ENCODE data around the gene ZNF385B.

ZNF385B gene

DNA sequence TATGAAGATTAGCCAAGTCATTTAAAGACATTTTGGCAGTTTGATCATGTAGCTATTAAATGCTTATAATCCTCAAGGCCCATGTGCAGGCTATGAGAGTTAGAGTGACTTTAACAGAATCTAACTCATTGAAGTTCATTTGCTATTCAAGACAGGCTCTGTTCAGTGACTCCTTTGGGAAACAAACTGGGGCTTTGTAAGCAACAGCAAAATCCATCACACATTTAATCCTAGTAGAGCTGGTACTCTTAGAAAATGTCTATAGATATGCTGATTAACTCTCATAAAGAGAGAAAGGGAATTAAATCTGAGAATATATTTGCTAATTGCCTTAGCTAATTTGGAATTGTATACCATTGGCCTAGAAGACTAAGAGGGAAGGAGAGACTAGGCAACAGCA lies 414.0 kb downstream of the ZNF385B start:
- TF ChIP-seq FOXP2 (optimal IDR thresholded peaks at IDR 0.05; ENCODE audit: borderline replicate concordance, extremely low read depth, extremely low read length, insufficient read depth), result no peak
- no peak for TF ChIP-seq POLR2AphosphoS5 (IDR thresholded peaks at IDR 0.05; ENCODE audit: low read depth, low read length)
- no peak for TF ChIP-seq REST (IDR thresholded peaks at IDR 0.05; ENCODE audit: insufficient read depth in 1 of 2, low read depth in 2 of 2, low read length in 2 of 2)
- no peak for TF ChIP-seq SIN3A (IDR thresholded peaks at IDR 0.05; ENCODE audit: borderline replicate concordance, insufficient read depth, low read length)
- no peak for TF ChIP-seq TAF1 (IDR thresholded peaks at IDR 0.05; ENCODE audit: borderline replicate concordance, insufficient read depth, low read length)

- TF ChIP-seq SIN3A (IDR thresholded peaks at IDR 0.05; ENCODE audit: borderline replicate concordance, insufficient read depth, low read length) (no peak), FOXP2 (optimal IDR thresholded peaks at IDR 0.05; ENCODE audit: borderline replicate concordance, extremely low read depth, extremely low read length, insufficient read depth) (no peak), REST (IDR thresholded peaks at IDR 0.05; ENCODE audit: insufficient read depth in 1 of 2, low read depth in 2 of 2, low read length in 2 of 2) (no peak), POLR2AphosphoS5 (IDR thresholded peaks at IDR 0.05; ENCODE audit: low read depth, low read length) (no peak)
Observed at GRCh38 chr2:179446476-179447141, 414.8 kb downstream of the ZNF385B start.

DNA sequence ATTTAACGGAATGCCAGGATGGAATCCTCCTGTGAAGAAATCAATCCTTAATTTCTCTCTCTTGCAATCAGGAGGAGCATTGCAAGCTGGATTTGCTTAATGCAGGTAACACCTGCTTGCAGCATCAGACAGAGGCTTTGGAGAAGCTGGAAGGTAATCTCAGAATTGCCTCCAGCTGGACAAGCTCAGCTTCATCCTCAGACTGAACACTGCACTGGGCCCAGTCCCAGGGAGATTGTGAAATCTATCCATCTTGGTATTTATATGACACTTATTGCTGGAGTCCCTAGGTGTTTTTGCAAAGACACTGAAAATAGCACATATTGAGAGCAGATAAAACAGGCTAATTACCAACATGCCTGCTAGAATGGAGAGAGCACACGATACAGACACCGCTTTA lies 417.4 kb downstream of the ZNF385B start:
- TF ChIP-seq FOXP2 (optimal IDR thresholded peaks at IDR 0.05; ENCODE audit: borderline replicate concordance, extremely low read depth, extremely low read length, insufficient read depth), result no peak
- TF ChIP-seq SIN3A (IDR thresholded peaks at IDR 0.05; ENCODE audit: borderline replicate concordance, insufficient read depth, low read length), result no peak
- no peak for TF ChIP-seq TAF1 (IDR thresholded peaks at IDR 0.05; ENCODE audit: borderline replicate concordance, insufficient read depth, low read length)
- no peak for TF ChIP-seq REST (IDR thresholded peaks at IDR 0.05; ENCODE audit: insufficient read depth in 1 of 2, low read depth in 2 of 2, low read length in 2 of 2)
- no peak for TF ChIP-seq POLR2AphosphoS5 (IDR thresholded peaks at IDR 0.05; ENCODE audit: low read depth, low read length)

DNA sequence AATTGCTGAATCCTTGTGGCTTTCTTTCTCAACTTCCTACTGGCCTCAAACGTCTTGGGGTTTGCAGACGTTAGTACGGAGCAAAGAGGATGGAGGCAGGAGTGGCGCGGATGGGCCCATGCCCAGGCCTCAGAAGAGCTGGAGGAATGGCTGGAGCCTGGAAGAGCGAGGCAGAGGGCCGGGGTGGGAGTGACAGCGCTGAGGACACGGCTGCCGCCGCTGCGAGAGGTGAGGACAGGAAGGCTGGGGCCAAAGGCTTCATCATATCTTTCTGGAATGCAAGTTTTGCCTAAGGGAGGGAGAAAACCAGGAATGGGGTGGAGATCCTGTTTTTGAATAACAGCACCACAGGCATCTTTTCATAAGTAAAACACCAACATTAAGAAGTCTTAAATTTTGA lies 418.2 kb downstream of the ZNF385B start:
- TF ChIP-seq POLR2AphosphoS5 (IDR thresholded peaks at IDR 0.05; ENCODE audit: low read depth, low read length), result no peak
- no peak for TF ChIP-seq SIN3A (IDR thresholded peaks at IDR 0.05; ENCODE audit: borderline replicate concordance, insufficient read depth, low read length)
- TF ChIP-seq REST (IDR thresholded peaks at IDR 0.05; ENCODE audit: insufficient read depth in 1 of 2, low read depth in 2 of 2, low read length in 2 of 2), result no peak
- TF ChIP-seq FOXP2 (optimal IDR thresholded peaks at IDR 0.05; ENCODE audit: borderline replicate concordance, extremely low read depth, extremely low read length, insufficient read depth), result no peak
- TF ChIP-seq TAF1 (IDR thresholded peaks at IDR 0.05; ENCODE audit: borderline replicate concordance, insufficient read depth, low read length), result no peak
